Natural killer cell (primary cell): Measurements from ENCODE around the gene CENPO. TPM values are rescaled to one million over a fixed set of nuclear protein-coding genes. Genes with fewer than 3 reads are reported as not detected.

Experiments used
- ATAC-seq, 3 donors: fragments of 150-1000 bp in 2 of 3; fragments of 200-7000 bp in 1 of 3; cut with Tn5 transposase; 1 replicate in 1 of 3; 2 replicates in 2 of 3; pipeline ENCODE4 v1.10.0; 2021; ENCODE audit warnings: mild to moderate bottlenecking in 2 of 3, moderate library complexity in 2 of 3
- DNase-seq, 2 donors: peaks; one replicate each; pipeline versions ENCODE4 v3.0.0 to v3.0.0-alpha.2; 2013 to 2021; ENCODE audit warnings: mixed read lengths in 1 of 2
- H3K27ac ChIP-seq: one replicate; pipeline ENCODE4 v1.5.1; 2013; ENCODE audit warnings: mild to moderate bottlenecking, low read length
- H3K27me3 ChIP-seq: one replicate; pipeline ENCODE4 v1.6.1; 2013; ENCODE audit warnings: low read length; ENCODE audit not compliant: control insufficient read depth, insufficient read depth
- H3K36me3 ChIP-seq: one replicate; pipeline ENCODE4 v1.6.1; 2013; ENCODE audit warnings: low read length; ENCODE audit not compliant: control insufficient read depth, insufficient read depth
- H3K4me1 ChIP-seq: one replicate; pipeline ENCODE4 v1.6.1; 2013; ENCODE audit warnings: low read length; ENCODE audit not compliant: control insufficient read depth, insufficient read depth
- H3K4me3 ChIP-seq: one replicate; pipeline ENCODE4 v1.5.1; 2013; ENCODE audit warnings: low read length
- H3K9me3 ChIP-seq: one replicate; pipeline ENCODE4 v1.6.1; 2013; ENCODE audit warnings: low read length; ENCODE audit not compliant: control insufficient read depth, insufficient read depth
- H3K27ac Mint-ChIP-seq, 2 donors: one replicate each; pipeline ENCODE4 v1.8.0; 2022; ENCODE audit warnings: mild to moderate bottlenecking in 2 of 2, mixed read lengths in 2 of 2, moderate library complexity in 1 of 2
- H3K27me3 Mint-ChIP-seq, 2 donors: one replicate each; pipeline ENCODE4 v1.8.0; 2022; ENCODE audit warnings: low read depth in 2 of 2, mixed read lengths in 2 of 2
- H3K36me3 Mint-ChIP-seq: one replicate; pipeline ENCODE4 v1.8.0; 2022; ENCODE audit warnings: mixed read lengths
- H3K4me1 Mint-ChIP-seq, 2 donors: one replicate each; pipeline ENCODE4 v1.8.0; 2022; ENCODE audit warnings: mixed read lengths in 2 of 2
- H3K4me3 Mint-ChIP-seq: one replicate; pipeline ENCODE4 v1.8.0; 2022; ENCODE audit warnings: mild to moderate bottlenecking, moderate library complexity, mixed read lengths
- H3K9me3 Mint-ChIP-seq, 2 donors: one replicate each; pipeline ENCODE4 v1.8.0; 2022; ENCODE audit warnings: mixed read lengths in 2 of 2
- WGBS: methylation state at CpG from one replicate; pipeline ENCODE4 v1.1.7; 2013; ENCODE audit warnings: missing lambda C conversion rate; ENCODE audit not compliant: insufficient coverage; 5-methylcytosine and 5-hydroxymethylcytosine counted together
- intact Hi-C: fragments of 100-400 bp; cut with micrococcal nuclease; formaldehyde crosslinking; loops from one replicate; pipeline ENCODE4 v1.14.2; 2022
- total RNA-seq, 4 donors: library from RNA; stranded (reverse); fragments of 120-200 nt in 1 of 4; gene quantifications; one replicate each; pipeline versions ENCODE4 v1.2.3 to v1.2.4, GENCODE V29; 2013 to 2022
- TF ChIP-seq, protein P1 (sequence below): fragments of 200-600 bp; IDR thresholded peaks from one replicate; pipeline ENCODE4 v1.8.0; 2022; ENCODE audit warnings: antibody characterized with exemption

Gene CENPO
- total RNA-seq, 3 donors from 2014 or later (not counting 1 experiment from before 2014, with no cell fraction given): 8.1 to 15.1 (median 11.2) TPM

DNA sequence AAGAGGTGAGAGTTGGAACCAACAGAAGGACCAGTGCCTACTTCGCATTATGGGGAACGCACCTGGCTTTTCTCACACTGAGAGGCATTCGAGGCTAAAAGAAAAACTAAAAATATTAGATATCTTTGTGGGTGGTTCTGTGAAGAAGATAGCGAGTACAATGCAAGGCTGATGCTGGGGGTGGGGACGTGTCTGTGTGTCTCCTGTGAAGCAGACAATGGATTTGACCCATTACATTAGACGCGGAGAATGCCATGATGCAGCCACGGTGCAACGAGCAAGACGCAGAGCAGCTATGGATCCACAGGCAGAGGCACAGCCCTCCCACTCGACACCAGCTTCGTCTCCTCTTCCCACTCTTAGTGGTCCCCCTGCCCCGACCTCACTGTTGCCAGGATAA, 65.8 kb downstream of the CENPO start:
- no peaks in the 10 kb centered on the region for H3K9me3 ChIP-seq
- H3K4me3 ChIP-seq: no peak overlapping the region
- no peak overlapping the region for H3K27ac Mint-ChIP-seq
- H3K9me3 Mint-ChIP-seq: no peaks in the 10 kb centered on the region
- TF ChIP-seq, protein P1, sequence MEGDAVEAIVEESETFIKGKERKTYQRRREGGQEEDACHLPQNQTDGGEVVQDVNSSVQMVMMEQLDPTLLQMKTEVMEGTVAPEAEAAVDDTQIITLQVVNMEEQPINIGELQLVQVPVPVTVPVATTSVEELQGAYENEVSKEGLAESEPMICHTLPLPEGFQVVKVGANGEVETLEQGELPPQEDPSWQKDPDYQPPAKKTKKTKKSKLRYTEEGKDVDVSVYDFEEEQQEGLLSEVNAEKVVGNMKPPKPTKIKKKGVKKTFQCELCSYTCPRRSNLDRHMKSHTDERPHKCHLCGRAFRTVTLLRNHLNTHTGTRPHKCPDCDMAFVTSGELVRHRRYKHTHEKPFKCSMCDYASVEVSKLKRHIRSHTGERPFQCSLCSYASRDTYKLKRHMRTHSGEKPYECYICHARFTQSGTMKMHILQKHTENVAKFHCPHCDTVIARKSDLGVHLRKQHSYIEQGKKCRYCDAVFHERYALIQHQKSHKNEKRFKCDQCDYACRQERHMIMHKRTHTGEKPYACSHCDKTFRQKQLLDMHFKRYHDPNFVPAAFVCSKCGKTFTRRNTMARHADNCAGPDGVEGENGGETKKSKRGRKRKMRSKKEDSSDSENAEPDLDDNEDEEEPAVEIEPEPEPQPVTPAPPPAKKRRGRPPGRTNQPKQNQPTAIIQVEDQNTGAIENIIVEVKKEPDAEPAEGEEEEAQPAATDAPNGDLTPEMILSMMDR: no peak
- no peaks in the 10 kb centered on the region for H3K4me1 Mint-ChIP-seq
- no peak overlapping the region for H3K4me3 Mint-ChIP-seq
- intact Hi-C loops: no loop called here
- no peak for DNase-seq
- no peaks in the 10 kb centered on the region for H3K36me3 ChIP-seq
- H3K27me3 ChIP-seq: no peaks in the 10 kb centered on the region
- WGBS: 97% methylated on average over 13 of the region's 13 CpGs
- H3K27me3 Mint-ChIP-seq: no peaks in the 10 kb centered on the region
- no peak overlapping the region for H3K27ac ChIP-seq
- no peak for ATAC-seq
- no peaks in the 10 kb centered on the region for H3K4me1 ChIP-seq
- H3K36me3 Mint-ChIP-seq: no peaks in the 10 kb centered on the region

DNA sequence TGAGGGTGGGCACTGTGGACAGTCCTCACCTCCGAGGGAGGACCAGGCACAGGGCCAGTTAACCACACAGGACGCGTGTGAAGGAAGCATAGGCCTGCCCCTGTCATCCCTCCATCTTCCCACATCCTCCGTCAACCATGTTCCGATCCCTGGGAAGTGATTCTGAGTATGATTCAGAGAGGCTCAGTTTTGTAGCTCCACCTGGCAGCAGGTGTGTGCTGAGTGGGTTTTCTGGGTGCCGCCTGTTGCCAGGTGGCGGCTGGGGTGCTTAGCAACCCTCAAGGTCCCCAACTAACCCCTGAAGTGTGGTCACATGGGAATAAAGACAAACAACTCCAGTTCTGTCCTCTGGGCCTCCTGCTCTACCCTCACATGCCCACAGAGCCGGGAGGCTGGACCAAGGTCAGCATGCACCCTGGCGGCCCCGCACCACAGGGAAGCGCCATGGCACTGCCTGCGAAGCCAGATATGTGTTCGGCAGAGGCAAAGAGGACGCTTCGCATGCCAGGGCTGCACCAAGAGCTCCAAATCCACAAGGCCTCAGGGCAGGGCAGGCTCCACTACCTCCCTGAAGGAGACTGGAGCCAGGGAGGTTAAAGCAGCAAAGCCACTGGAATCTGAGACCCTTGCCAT, 66.9 kb downstream of the CENPO start:
- Histone ChIP-seq H3K27ac (no peak overlapping the region), H3K9me3 (no peaks in the 10 kb centered on the region), H3K4me1 (no peaks in the 10 kb centered on the region), H3K36me3 (no peaks in the 10 kb centered on the region), H3K27me3 (no peaks in the 10 kb centered on the region), H3K4me3 (no peak overlapping the region)
- no peak overlapping the region for H3K27ac Mint-ChIP-seq
- H3K4me1 Mint-ChIP-seq: no peaks in the 10 kb centered on the region
- DNase-seq (no peak), ATAC-seq (no peak)
- TF ChIP-seq, protein P1: no peak
- no peaks in the 10 kb centered on the region for H3K9me3 Mint-ChIP-seq
- H3K36me3 Mint-ChIP-seq: no peaks in the 10 kb centered on the region
- H3K4me3 Mint-ChIP-seq: no peak overlapping the region
- WGBS: 92% methylated on average over 13 of the region's 15 CpGs
- intact Hi-C loops: no loop called here
- H3K27me3 Mint-ChIP-seq: no peaks in the 10 kb centered on the region

DNA sequence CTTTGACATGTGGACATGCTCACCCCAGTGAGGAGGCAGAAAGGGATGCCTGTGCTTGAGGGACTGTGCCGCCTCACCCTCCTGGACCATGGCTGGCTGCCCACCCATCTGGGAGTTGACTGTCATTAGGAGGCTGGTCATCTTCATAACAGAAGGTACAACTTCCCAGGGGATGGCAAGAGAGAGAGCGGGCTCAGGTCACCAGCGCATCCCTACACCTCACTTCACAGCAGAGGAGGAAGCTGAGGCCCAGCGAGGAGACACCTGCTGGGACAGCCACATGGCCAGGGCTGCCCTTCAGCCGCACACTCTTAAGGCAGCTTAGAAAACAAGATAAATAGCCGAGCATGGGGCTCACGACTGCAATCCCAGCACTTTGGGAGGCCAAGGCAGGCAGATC, 67.4 kb downstream of the CENPO start:
- intact Hi-C loops: no loop called here
- no peaks in the 10 kb centered on the region for H3K9me3 Mint-ChIP-seq
- Histone ChIP-seq H3K27me3 (no peaks in the 10 kb centered on the region), H3K4me3 (no peak overlapping the region), H3K4me1 (no peaks in the 10 kb centered on the region), H3K36me3 (no peaks in the 10 kb centered on the region), H3K9me3 (no peaks in the 10 kb centered on the region), H3K27ac (no peak overlapping the region)
- 95% methylated on average over 7 of the region's 7 CpGs for WGBS
- H3K4me1 Mint-ChIP-seq: no peaks in the 10 kb centered on the region
- no peak overlapping the region for H3K4me3 Mint-ChIP-seq
- no peaks in the 10 kb centered on the region for H3K27me3 Mint-ChIP-seq
- DNase-seq: no peak
- H3K27ac Mint-ChIP-seq: no peak overlapping the region
- no peak for ATAC-seq
- no peaks in the 10 kb centered on the region for H3K36me3 Mint-ChIP-seq
- TF ChIP-seq, protein P1: no peak

DNA sequence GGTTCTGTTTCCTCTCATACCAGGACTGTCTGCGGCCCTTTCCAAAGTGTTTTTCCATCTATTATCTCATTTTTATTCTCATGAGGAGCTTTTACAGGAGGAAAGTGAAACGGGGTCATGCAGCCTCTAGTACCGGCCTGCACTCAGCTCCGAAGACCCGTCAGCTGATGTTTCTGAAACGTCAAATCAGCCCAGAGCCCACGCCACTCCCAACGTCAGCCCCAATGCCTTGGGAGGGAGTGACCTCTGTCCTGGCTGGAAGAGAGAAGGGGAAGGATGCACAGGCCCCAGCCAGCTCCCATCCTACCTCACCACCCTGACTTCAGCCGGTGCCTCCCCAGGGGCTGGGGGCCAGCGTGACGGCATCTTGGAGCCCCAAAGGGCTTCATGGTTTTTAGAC, 68.3 kb downstream of the CENPO start:
- Histone ChIP-seq H3K27me3 (no peaks in the 10 kb centered on the region), H3K27ac (no peak overlapping the region), H3K36me3 (no peaks in the 10 kb centered on the region), H3K9me3 (no peaks in the 10 kb centered on the region), H3K4me1 (no peaks in the 10 kb centered on the region), H3K4me3 (no peak overlapping the region)
- no peaks in the 10 kb centered on the region for H3K4me1 Mint-ChIP-seq
- H3K4me3 Mint-ChIP-seq: no peak overlapping the region
- H3K36me3 Mint-ChIP-seq: no peaks in the 10 kb centered on the region
- WGBS: over 99% methylated on average over 11 of the region's 11 CpGs
- intact Hi-C loops: no loop called here
- TF ChIP-seq, protein P1: no peak
- no peaks in the 10 kb centered on the region for H3K27me3 Mint-ChIP-seq
- DNase-seq (no peak), ATAC-seq (no peak)
- no peaks in the 10 kb centered on the region for H3K9me3 Mint-ChIP-seq
- H3K27ac Mint-ChIP-seq: no peak overlapping the region
